Astrocyte (in vitro differentiated cells and primary cell): Measurements from ENCODE around the gene PRKCA.

Experiments
- EZH2 ChIP-seq: IDR thresholded peaks from 2 replicates; pipeline ENCODE4 v1.6.1; 2012; ENCODE audit warnings: mild to moderate bottlenecking, low read length, inconsistent platforms; ENCODE audit not compliant: insufficient read depth
- TF ChIP-seq, protein P1 (sequence below): IDR thresholded peaks from 2 replicates; pipeline ENCODE4 v1.5.1; 2011; ENCODE audit warnings: low read depth, mild to moderate bottlenecking, inconsistent platforms, low read length, moderate library complexity; ENCODE audit not compliant: insufficient read depth

DNA sequence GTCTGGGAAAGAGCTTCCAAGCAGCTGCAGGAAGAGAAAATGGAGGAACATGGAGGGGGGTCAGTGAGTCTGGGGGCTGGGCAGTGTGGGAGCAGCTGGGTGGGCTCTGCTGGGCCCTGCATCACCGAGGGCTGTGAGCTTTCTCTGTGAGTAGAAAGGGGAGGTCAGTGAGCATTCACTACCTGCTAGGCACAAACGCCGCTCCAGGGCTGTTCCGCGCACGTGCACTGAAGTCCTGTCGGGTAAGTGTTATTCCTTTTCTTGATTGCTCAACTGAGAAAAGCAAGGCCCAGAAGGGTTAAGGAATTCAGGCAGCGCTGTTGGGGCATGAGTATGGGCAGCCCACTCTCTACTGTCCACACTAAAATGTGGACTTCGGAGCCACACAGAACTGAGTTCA is 537.2 kb downstream of the PRKCA start:
- TF ChIP-seq, protein P1, sequence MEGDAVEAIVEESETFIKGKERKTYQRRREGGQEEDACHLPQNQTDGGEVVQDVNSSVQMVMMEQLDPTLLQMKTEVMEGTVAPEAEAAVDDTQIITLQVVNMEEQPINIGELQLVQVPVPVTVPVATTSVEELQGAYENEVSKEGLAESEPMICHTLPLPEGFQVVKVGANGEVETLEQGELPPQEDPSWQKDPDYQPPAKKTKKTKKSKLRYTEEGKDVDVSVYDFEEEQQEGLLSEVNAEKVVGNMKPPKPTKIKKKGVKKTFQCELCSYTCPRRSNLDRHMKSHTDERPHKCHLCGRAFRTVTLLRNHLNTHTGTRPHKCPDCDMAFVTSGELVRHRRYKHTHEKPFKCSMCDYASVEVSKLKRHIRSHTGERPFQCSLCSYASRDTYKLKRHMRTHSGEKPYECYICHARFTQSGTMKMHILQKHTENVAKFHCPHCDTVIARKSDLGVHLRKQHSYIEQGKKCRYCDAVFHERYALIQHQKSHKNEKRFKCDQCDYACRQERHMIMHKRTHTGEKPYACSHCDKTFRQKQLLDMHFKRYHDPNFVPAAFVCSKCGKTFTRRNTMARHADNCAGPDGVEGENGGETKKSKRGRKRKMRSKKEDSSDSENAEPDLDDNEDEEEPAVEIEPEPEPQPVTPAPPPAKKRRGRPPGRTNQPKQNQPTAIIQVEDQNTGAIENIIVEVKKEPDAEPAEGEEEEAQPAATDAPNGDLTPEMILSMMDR, result no peak
- TF ChIP-seq EZH2, result no peak
